Muscle of leg (tissue), 11 donors: ENCODE measurements around the gene CALN1. TPM values are rescaled to one million over a fixed set of nuclear protein-coding genes. Genes with fewer than 3 reads are reported as not detected.
"Not testable (repeated sequence)": the region's sequence is repeated elsewhere in the genome, so short reads cannot be mapped to it uniquely, and the experiment has no call there.

Experiments
- DNase-seq: peaks from one replicate; pipeline ENCODE4 v3.0.0; 2013
- H3K27ac ChIP-seq: one replicate; pipeline ENCODE4 v1.5.1; 2013; ENCODE audit warnings: mild to moderate bottlenecking, low read length, control low read depth
- H3K27me3 ChIP-seq: one replicate; pipeline ENCODE4 v1.6.1; 2013; ENCODE audit warnings: low read length; ENCODE audit not compliant: control insufficient read depth, insufficient read depth
- H3K36me3 ChIP-seq: one replicate; pipeline ENCODE4 v1.6.1; 2013; ENCODE audit warnings: low read length; ENCODE audit not compliant: control insufficient read depth, insufficient read depth
- H3K4me1 ChIP-seq: one replicate; pipeline ENCODE4 v1.6.1; 2013; ENCODE audit warnings: low read length; ENCODE audit not compliant: control insufficient read depth, insufficient read depth
- H3K4me3 ChIP-seq: one replicate; pipeline ENCODE4 v1.5.1; 2013; ENCODE audit warnings: low read length, control low read depth
- H3K9me3 ChIP-seq: replicated peaks from 2 replicates; pipeline ENCODE4 v1.6.1; 2013; ENCODE audit warnings: low read depth, low read length; ENCODE audit not compliant: control insufficient read depth
- WGBS: methylation state at CpG from one replicate; pipeline ENCODE4 v1.1.5; 2013; ENCODE audit warnings: missing lambda C conversion rate; ENCODE audit not compliant: insufficient coverage; 5-methylcytosine and 5-hydroxymethylcytosine counted together
- polyA plus RNA-seq, 8 donors: library from polyadenylated mRNA; unstranded; fragments of 120-200 nt; gene quantifications; one replicate each; pipeline versions ENCODE4 v1.2.1 to v1.2.3, GENCODE V29; 2013; ENCODE audit warnings: inconsistent platforms in 1 of 8, low replicate concordance in 1 of 8; ENCODE audit not compliant: insufficient read length in 8 of 8, insufficient read depth in 1 of 8
- total RNA-seq: library from RNA; stranded (reverse); fragments of 120-200 nt; gene quantifications from one replicate; pipeline ENCODE4 v1.2.4, GENCODE V29; 2013

The CALN1 gene
- total and polyA plus RNA-seq, 9 donors, result 0.65 to 2.3 (median 1.0) TPM

DNA sequence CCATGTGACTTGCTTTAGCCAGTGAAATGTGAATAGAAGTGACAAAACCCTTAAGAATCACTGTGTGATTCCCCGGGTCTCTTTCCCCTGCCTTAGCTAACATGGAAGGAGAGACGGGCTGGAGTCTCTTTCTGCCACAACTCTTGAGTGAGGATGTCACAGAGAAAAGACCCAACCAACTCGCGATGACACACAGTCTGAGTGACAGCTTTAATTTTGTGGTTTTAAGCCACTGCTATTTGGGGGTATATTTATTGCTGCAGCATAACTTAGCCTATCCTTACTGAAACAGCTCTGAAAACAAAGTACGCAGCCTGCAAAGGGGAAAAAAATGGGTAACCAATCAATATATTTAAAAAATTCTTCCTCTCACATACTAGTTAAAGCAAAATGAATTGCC is 319.4 kb downstream of the CALN1 start:
- no peak overlapping the region for H3K4me3 ChIP-seq
- no peaks in the 10 kb centered on the region for H3K36me3 ChIP-seq
- no peaks in the 10 kb centered on the region for H3K9me3 ChIP-seq
- H3K27me3 ChIP-seq, result no peaks in the 10 kb centered on the region
- no CpG with 5 or more reads among the region's 5 CpGs for WGBS
- DNase-seq, result no peak
- no peak overlapping the region for H3K27ac ChIP-seq
- no peaks in the 10 kb centered on the region for H3K4me1 ChIP-seq

GRCh38 chr7:72087926-72088325 is 324.2 kb downstream of the CALN1 start:
- Histone ChIP-seq H3K27me3 (no peaks in the 10 kb centered on the region), H3K27ac (no peak overlapping the region), H3K36me3 (no peaks in the 10 kb centered on the region), H3K9me3 (no peaks in the 10 kb centered on the region), H3K4me1 (no peaks in the 10 kb centered on the region), H3K4me3 (no peak overlapping the region)
- DNase-seq, result no peak
- 53% methylated on average over 4 of the region's 5 CpGs for WGBS

DNA sequence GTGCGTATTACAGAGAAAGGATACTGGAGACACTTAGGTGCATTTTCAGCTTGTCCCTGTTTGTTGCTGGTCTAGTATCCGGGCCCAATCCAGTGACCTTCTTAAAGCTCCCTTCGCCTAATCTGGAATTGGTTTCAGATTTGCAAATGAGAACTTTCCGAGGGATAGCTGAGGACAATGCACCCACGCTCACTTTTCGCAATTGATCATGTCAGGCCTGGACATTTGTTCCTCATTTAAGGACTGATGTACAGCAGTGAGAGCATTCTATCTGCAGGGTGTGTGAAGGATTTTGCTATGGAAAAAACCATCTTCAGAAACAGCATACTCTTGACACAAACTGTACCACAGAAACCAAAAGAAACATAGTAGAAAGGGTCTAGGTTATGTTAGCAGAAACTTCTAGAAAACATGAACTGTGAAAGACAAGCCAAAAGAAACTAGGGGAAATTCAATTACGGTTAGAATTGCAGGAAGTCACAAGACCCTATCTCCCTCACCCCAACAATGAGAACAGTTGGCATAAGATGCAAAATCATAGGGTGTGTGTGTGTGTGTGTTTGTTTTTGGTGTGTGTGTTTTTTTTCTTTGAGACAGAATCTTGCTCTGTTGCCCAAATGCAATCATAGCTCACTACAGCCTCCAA is 331.1 kb downstream of the CALN1 start:
- WGBS, result 66% methylated on average over 5 of the region's 7 CpGs

DNA sequence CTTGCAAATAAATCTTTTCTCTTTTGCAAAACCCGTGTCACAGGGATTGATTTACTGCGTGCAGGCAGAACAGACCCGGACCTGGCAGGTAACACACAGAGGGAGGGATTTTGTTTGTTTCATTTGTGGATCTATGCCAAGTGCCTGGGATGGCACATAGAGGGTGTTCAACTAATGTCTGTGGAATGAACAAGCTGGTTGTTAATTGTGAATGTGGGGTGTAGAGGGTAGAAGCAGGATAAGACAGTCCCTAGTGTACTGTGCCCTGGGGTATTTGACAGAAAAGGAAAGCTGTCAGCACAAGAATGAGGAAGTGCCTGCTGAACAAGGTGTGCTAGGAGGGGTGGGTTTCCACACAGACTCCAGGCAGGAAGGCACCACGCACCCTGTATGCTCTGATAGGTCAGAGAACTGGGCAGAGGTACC is 331.8 kb downstream of the CALN1 start:
- Histone ChIP-seq H3K9me3 (no peaks in the 10 kb centered on the region), H3K4me1 (no peaks in the 10 kb centered on the region), H3K36me3 (no peaks in the 10 kb centered on the region), H3K27me3 (no peaks in the 10 kb centered on the region), H3K4me3 (no peak overlapping the region), H3K27ac (no peak overlapping the region)
- WGBS, result no CpG with 5 or more reads among the region's 4 CpGs
- no peak for DNase-seq

More for the DNA sequence above, 331.1 kb downstream of the CALN1 start:
- no peaks in the 10 kb centered on the region for H3K36me3 ChIP-seq
- no peaks in the 10 kb centered on the region for H3K9me3 ChIP-seq
- DNase-seq, result no peak
- no peaks in the 10 kb centered on the region for H3K27me3 ChIP-seq
- no peaks in the 10 kb centered on the region for H3K4me1 ChIP-seq
- no peak overlapping the region for H3K27ac ChIP-seq
- H3K4me3 ChIP-seq, result no peak overlapping the region

DNA sequence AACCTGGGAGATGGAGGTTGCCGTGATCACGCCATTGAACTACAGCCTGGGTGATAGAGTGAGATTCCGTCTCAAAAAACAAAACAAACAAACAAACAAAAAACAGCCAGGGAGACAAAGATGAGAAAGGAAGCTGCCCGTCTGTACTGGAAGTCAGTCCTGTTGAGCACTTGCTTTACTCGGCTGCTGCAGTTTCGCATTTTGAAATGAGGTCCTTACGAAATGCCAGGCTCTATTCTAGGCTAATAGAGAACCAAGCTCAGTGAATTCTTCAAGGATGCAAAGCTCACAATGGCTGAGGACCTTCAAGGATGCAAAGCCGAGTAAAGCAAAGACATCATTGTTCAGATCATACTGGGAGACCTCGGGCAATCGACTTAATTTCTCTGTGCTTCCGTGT is 333.3 kb downstream of the CALN1 start:
- no peaks in the 10 kb centered on the region for H3K4me1 ChIP-seq
- H3K27me3 ChIP-seq, result no peaks in the 10 kb centered on the region
- WGBS, result 79% methylated on average over 5 of the region's 11 CpGs
- no peak overlapping the region for H3K4me3 ChIP-seq
- no peak overlapping the region for H3K27ac ChIP-seq
- no peaks in the 10 kb centered on the region for H3K9me3 ChIP-seq
- H3K36me3 ChIP-seq, result no peaks in the 10 kb centered on the region
- no peak for DNase-seq

DNA sequence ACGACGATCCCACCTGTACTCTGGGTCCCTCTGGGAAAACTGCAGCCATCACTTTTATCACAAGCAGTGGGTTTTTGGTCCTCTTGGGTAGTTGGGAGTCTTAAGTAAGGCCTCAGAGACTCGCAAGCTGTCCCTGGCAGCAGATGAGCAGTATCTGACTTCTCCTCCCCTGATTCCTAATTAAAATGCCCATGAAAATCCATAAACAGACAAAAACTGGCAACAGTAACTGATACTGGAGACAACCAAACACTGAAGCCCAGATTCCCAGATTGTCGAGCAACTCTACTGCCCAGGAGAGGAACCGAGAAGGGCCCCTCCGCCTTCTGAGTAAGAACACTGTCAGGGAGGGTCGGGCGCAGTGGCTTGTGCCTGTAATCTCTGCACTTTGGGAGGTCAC is 333.8 kb downstream of the CALN1 start:
- H3K27me3 ChIP-seq, result no peaks in the 10 kb centered on the region
- DNase-seq, result no peak
- H3K4me1 ChIP-seq, result no peaks in the 10 kb centered on the region
- H3K4me3 ChIP-seq, result no peak overlapping the region
- H3K9me3 ChIP-seq, result no peaks in the 10 kb centered on the region
- WGBS, result 77% methylated on average over 2 of the region's 8 CpGs
- H3K36me3 ChIP-seq, result no peaks in the 10 kb centered on the region
- no peak overlapping the region for H3K27ac ChIP-seq

DNA sequence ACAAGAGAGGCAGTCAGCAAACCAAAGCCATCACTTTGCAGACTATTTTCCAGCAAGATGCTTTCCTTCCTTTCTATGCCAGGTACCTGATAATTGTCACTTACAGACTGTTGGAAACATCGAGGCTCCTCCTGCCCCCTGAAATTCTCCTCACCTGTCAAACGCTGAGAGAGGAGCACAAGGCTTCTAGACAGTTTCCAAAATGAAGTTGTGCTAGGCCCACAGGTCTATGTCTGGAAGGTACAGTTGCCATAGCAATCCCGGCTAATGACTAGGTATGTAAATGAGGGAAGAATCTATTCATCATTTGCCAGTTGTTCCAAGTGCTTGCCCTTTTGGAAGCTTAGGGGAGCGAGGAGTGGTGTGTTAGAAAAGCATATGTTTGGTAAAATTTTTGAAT is 334.4 kb downstream of the CALN1 start:
- no peak for DNase-seq
- Histone ChIP-seq H3K4me1 (no peaks in the 10 kb centered on the region), H3K9me3 (no peaks in the 10 kb centered on the region), H3K36me3 (no peaks in the 10 kb centered on the region), H3K4me3 (no peak overlapping the region), H3K27ac (no peak overlapping the region), H3K27me3 (no peaks in the 10 kb centered on the region)
- 94% methylated on average over 2 of the region's 4 CpGs for WGBS

GRCh38 chr7:72072901-72073300 is 339.2 kb downstream of the CALN1 start:
- Histone ChIP-seq H3K9me3 (peaks cover 6% of the 10 kb centered on the region), H3K27me3 (no peaks in the 10 kb centered on the region), H3K36me3 (no peaks in the 10 kb centered on the region), H3K27ac (no peak overlapping the region), H3K4me1 (no peaks in the 10 kb centered on the region), H3K4me3 (no peak overlapping the region)
- no peak for DNase-seq

GRCh38 chr7:72069263-72069662 is 342.9 kb downstream of the CALN1 start:
- Histone ChIP-seq H3K27me3 (no peaks in the 10 kb centered on the region), H3K4me1 (no peaks in the 10 kb centered on the region), H3K27ac (no peak overlapping the region), H3K9me3 (peaks cover 6% of the 10 kb centered on the region), H3K4me3 (no peak overlapping the region), H3K36me3 (no peaks in the 10 kb centered on the region)
- no peak for DNase-seq

DNA sequence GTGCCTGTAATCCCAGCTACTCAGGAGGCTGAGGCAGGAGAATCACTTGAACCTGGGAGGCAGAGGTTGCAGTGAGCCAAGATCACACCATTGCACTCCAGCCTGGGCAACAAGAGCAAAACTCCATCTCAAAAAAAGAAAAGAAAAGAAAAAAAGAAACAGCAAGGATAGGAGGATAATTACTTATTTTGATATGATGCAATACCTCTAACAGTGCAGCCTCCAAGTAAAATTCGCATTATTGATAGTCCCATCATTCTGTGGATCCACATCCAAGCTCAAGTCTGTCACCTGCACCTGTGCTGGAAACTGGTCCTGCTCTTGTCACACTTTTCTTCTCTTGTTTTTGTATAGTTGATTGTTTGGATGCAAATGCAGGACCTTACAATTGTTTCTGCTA is 346.4 kb downstream of the CALN1 start:
- not testable (repeated sequence) for DNase-seq

GRCh38 chr7:72064916-72065315 is 347.2 kb downstream of the CALN1 start:
- Histone ChIP-seq H3K36me3 (no peaks in the 10 kb centered on the region), H3K27me3 (no peaks in the 10 kb centered on the region), H3K4me3 (no peak overlapping the region), H3K4me1 (no peaks in the 10 kb centered on the region), H3K27ac (no peak overlapping the region), H3K9me3 (no peaks in the 10 kb centered on the region)
- no peak for DNase-seq

More for the DNA sequence above, 346.4 kb downstream of the CALN1 start:
- H3K9me3 ChIP-seq, H3K27ac ChIP-seq, H3K36me3 ChIP-seq, H3K27me3 ChIP-seq, H3K4me1 ChIP-seq, H3K4me3 ChIP-seq: not testable (repeated sequence)
- no CpG with 5 or more reads among the region's 1 CpG for WGBS
